HL-60 (cell line): ENCODE data around the gene EEPD1.

Experiments used
- DNase-seq, 2 experiments: peaks; one replicate each; pipeline ENCODE4 v3.0.0-alpha.2; 2010 to 2020; ENCODE audit warnings: low read depth in 1 of 2, low spot score in 1 of 2
- H3K27ac ChIP-seq: fragments of 250-450 bp; sonication (Bioruptor Pico); replicated peaks from 2 replicates; pipeline ENCODE4 v1.5.1; 2020; ENCODE audit warnings: mild to moderate bottlenecking, moderate library complexity
- H3K27me3 ChIP-seq: fragments of 250-450 bp; sonication (Bioruptor Pico); 2 replicates; pipeline ENCODE4 v1.5.1; 2021; ENCODE audit warnings: mild to moderate bottlenecking, moderate library complexity; ENCODE audit not compliant: insufficient read depth, poor library complexity, severe bottlenecking
- H3K4me3 ChIP-seq: replicated peaks from 2 replicates; pipeline ENCODE4 v1.5.1; 2011; ENCODE audit warnings: mild to moderate bottlenecking, control low read depth, low read length; ENCODE audit not compliant: insufficient read depth
- GABPA ChIP-seq: IDR thresholded peaks from 2 replicates; pipeline ENCODE4 v1.6.1; 2012; ENCODE audit warnings: low read depth
- POLR2AphosphoS5 ChIP-seq: IDR thresholded peaks from 2 replicates; pipeline ENCODE4 v1.6.1; 2012; ENCODE audit warnings: low read depth
- SPI1 ChIP-seq: IDR thresholded peaks from 2 replicates; pipeline ENCODE4 v1.6.1; 2012; ENCODE audit warnings: low read depth, mild to moderate bottlenecking, borderline replicate concordance
- TF ChIP-seq, protein P1 (sequence below): IDR thresholded peaks from one replicate; pipeline ENCODE4 v1.5.1; 2011; ENCODE audit warnings: low read length, control low read depth, inconsistent platforms; ENCODE audit not compliant: insufficient read depth
- TF ChIP-seq, protein P2 (sequence below): IDR thresholded peaks from 2 replicates; pipeline ENCODE4 v1.6.1; 2012; ENCODE audit warnings: low read depth; ENCODE audit not compliant: insufficient replicate concordance

EEPD1 gene

DNA sequence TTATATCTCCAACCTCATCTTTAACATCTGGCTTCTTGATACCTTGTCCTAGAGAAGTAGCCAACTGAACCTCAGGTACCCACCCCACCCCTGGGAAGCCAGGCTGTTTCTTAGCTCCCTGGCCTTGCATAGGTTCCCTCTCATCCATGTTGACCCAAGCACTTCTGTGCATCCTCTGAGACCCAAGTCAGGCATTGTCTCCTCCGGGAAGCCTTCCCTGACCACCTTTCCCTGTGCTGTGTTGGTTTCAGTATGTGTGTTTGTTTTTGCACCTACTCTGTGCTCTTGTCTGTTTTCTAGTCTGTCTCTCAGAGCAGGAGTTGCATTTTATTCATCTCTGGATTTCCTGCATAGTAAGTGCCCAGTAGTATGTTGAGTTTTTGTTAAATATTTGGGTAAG, 143.2 kb downstream of the EEPD1 start:
- TF ChIP-seq, protein P1, sequence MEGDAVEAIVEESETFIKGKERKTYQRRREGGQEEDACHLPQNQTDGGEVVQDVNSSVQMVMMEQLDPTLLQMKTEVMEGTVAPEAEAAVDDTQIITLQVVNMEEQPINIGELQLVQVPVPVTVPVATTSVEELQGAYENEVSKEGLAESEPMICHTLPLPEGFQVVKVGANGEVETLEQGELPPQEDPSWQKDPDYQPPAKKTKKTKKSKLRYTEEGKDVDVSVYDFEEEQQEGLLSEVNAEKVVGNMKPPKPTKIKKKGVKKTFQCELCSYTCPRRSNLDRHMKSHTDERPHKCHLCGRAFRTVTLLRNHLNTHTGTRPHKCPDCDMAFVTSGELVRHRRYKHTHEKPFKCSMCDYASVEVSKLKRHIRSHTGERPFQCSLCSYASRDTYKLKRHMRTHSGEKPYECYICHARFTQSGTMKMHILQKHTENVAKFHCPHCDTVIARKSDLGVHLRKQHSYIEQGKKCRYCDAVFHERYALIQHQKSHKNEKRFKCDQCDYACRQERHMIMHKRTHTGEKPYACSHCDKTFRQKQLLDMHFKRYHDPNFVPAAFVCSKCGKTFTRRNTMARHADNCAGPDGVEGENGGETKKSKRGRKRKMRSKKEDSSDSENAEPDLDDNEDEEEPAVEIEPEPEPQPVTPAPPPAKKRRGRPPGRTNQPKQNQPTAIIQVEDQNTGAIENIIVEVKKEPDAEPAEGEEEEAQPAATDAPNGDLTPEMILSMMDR: no peak
- TF ChIP-seq SPI1: no peak
- TF ChIP-seq GABPA: no peak
- no peak for TF ChIP-seq POLR2AphosphoS5
- TF ChIP-seq, protein P2, sequence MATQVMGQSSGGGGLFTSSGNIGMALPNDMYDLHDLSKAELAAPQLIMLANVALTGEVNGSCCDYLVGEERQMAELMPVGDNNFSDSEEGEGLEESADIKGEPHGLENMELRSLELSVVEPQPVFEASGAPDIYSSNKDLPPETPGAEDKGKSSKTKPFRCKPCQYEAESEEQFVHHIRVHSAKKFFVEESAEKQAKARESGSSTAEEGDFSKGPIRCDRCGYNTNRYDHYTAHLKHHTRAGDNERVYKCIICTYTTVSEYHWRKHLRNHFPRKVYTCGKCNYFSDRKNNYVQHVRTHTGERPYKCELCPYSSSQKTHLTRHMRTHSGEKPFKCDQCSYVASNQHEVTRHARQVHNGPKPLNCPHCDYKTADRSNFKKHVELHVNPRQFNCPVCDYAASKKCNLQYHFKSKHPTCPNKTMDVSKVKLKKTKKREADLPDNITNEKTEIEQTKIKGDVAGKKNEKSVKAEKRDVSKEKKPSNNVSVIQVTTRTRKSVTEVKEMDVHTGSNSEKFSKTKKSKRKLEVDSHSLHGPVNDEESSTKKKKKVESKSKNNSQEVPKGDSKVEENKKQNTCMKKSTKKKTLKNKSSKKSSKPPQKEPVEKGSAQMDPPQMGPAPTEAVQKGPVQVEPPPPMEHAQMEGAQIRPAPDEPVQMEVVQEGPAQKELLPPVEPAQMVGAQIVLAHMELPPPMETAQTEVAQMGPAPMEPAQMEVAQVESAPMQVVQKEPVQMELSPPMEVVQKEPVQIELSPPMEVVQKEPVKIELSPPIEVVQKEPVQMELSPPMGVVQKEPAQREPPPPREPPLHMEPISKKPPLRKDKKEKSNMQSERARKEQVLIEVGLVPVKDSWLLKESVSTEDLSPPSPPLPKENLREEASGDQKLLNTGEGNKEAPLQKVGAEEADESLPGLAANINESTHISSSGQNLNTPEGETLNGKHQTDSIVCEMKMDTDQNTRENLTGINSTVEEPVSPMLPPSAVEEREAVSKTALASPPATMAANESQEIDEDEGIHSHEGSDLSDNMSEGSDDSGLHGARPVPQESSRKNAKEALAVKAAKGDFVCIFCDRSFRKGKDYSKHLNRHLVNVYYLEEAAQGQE: no peak
- no peak overlapping the region for H3K27ac ChIP-seq
- no peak overlapping the region for H3K4me3 ChIP-seq
- no peak for DNase-seq
- no peaks in the 10 kb centered on the region for H3K27me3 ChIP-seq

DNA sequence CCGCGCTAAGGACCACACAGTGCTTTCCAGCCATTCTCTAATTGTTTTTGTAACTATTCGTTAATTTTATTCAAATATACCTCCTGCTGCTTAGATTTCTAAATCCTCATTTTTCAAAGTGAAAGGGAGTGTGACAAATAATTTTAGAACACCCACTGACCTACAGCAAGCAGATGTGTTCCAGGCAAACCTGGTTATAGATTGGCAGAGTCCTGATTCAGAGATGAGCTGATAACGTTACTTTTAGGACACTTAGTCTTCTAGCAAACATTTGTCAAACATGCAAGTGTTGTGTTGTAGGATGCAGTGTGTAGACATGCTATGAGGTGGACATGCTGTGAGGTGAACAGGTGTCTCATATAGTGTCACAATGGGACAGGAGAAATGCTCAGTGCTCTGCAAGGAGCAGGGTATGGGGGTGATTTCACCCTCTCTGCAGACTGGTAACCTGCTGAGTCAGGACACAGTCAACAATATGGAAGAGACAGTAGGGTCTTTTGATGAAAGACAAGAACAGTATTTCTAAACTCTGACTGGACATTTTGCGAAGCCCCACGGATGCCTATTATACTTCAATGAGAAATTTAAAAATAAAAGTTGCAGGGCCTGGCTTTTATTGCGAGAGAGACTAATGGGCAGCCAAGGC, 144.4 kb downstream of the EEPD1 start:
- DNase-seq: no peak
- H3K27me3 ChIP-seq: no peaks in the 10 kb centered on the region
- TF ChIP-seq GABPA: no peak
- TF ChIP-seq, protein P2: no peak
- TF ChIP-seq POLR2AphosphoS5: no peak
- TF ChIP-seq SPI1: no peak
- TF ChIP-seq, protein P1: no peak
- H3K27ac ChIP-seq: no peak overlapping the region
- no peak overlapping the region for H3K4me3 ChIP-seq

DNA sequence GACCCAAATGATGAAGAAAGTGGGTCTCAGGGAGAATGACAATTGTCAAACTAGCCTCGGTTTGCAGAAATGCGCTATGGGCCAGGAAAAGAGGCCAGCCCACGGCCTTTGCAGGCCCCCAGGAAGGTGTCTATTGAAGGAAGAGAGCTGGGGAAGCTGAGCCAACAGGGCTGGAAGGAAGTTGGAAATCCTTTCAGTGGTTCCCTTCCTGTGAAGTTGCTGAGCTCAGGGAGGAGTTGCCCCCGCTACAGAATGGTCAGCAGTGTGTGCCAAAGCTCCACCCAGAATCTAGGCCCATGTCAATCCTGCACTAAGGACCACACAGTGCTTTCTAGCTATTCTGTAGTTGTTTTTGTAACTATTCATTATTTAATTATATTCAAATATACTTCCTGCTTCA, 145.1 kb downstream of the EEPD1 start:
- H3K4me3 ChIP-seq: no peak overlapping the region
- no peak overlapping the region for H3K27ac ChIP-seq
- TF ChIP-seq, protein P2: no peak
- no peak for TF ChIP-seq POLR2AphosphoS5
- no peak for TF ChIP-seq GABPA
- TF ChIP-seq, protein P1: no peak
- no peak for TF ChIP-seq SPI1
- DNase-seq: no peak
- no peaks in the 10 kb centered on the region for H3K27me3 ChIP-seq
